Astrocyte of the spinal cord (primary cell): ENCODE data around the gene SEPTIN11.
A peak's percentile ranks its signal among the peaks of the same experiment; 100 is the strongest.

ENCODE experiments used
- DNase-seq: peaks from one replicate; pipeline ENCODE4 v3.0.0; 2011; ENCODE audit warnings: low read depth, low spot score
- H3K4me3 ChIP-seq: 2 replicates; pipeline ENCODE4 v1.5.1; 2011; ENCODE audit warnings: low read depth, mild to moderate bottlenecking, low read length, moderate library complexity
- CTCF ChIP-seq: IDR thresholded peaks from 2 replicates; pipeline ENCODE4 v1.5.1; 2012; ENCODE audit warnings: low read depth, mild to moderate bottlenecking, low read length, inconsistent platforms
- in situ Hi-C: cut with HindIII; loops from 2 replicates; pipeline ENCODE4 v1.10.0; 2017; ENCODE audit warnings: low sequenced_read_pairs

SEPTIN11 gene

GRCh38 chr4:76974150-76974549, 24.6 kb downstream of the SEPTIN11 start:
- in situ Hi-C loops = no loop called here
- DNase-seq = no peak
- no peak overlapping the region for H3K4me3 ChIP-seq
- TF ChIP-seq CTCF = no peak

- in situ Hi-C loops = no loop called here
- no peak for TF ChIP-seq CTCF
- H3K4me3 ChIP-seq = no peak overlapping the region
- DNase-seq = no peak
Observed at GRCh38 chr4:76977113-76977512, 27.6 kb downstream of the SEPTIN11 start.

GRCh38 chr4:76977736-76978350, 28.3 kb downstream of the SEPTIN11 start:
- no peak overlapping the region for H3K4me3 ChIP-seq
- peak; percentile 88 for DNase-seq
- in situ Hi-C loops = no loop called here
- TF ChIP-seq CTCF = no peak

- no peak for DNase-seq
- H3K4me3 ChIP-seq = no peak overlapping the region
- in situ Hi-C loops = no loop called here
- no peak for TF ChIP-seq CTCF
Observed at GRCh38 chr4:76979236-76979635, 29.7 kb downstream of the SEPTIN11 start.

DNA sequence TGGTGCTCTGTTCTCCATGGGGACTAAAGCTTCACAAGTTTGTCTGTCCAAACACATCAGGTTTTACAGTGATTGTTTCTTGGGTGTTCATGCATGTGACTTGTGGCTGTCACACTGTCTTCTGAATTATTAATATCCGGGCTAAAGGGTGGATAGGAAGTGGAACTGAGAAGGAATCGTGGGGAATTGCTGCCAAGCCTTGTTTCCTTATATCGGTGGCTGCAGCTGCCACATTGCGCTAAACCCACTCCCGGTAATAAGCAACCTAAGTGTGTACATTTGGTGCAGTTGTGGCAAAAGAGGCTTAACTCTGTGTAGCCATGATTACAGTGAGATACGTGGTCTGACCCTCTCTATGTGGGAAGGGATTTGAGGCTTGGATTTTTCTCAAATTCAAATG, 30.7 kb downstream of the SEPTIN11 start:
- no peak for DNase-seq
- no peak overlapping the region for H3K4me3 ChIP-seq
- in situ Hi-C loops = no loop called here
- no peak for TF ChIP-seq CTCF

- DNase-seq = no peak
- no peak for TF ChIP-seq CTCF
- no peak overlapping the region for H3K4me3 ChIP-seq
- in situ Hi-C loops = no loop called here
Observed at GRCh38 chr4:76981644-76982043, 32.1 kb downstream of the SEPTIN11 start.
